ENCODE results near the gene LGR6. TPM values are rescaled to one million over a fixed set of nuclear protein-coding genes. Genes with fewer than 3 reads are reported as not detected.

The LGR6 gene
- total RNA-seq, 2 experiments from 2014 or later = 0.06 to 0.22 TPM

- H3K9me3 Mint-ChIP-seq = no peaks in the 10 kb centered on the region
- peaks cover 20% of the 10 kb centered on the region for H3K4me1 Mint-ChIP-seq
- H3K27me3 Mint-ChIP-seq = no peaks in the 10 kb centered on the region
- no peak for DNase-seq
- no peak overlapping the region for H3K4me3 Mint-ChIP-seq
- H3K36me3 Mint-ChIP-seq = no peaks in the 10 kb centered on the region
- H3K27ac Mint-ChIP-seq = no peak overlapping the region
Measured at GRCh38 chr1:202291961-202292712, 98.5 kb downstream of the LGR6 start.

- DNase-seq = no peak
- Mint-ChIP-seq H3K27me3 (no peaks in the 10 kb centered on the region), H3K36me3 (no peaks in the 10 kb centered on the region), H3K4me3 (no peak overlapping the region), H3K4me1 (peaks cover 20% of the 10 kb centered on the region), H3K27ac (no peak overlapping the region), H3K9me3 (no peaks in the 10 kb centered on the region)
Measured at GRCh38 chr1:202292773-202293172, 99.2 kb downstream of the LGR6 start.

GRCh38 chr1:202293569-202293968, 100.0 kb downstream of the LGR6 start:
- peaks cover 20% of the 10 kb centered on the region for H3K4me1 Mint-ChIP-seq
- H3K4me3 Mint-ChIP-seq = no peak overlapping the region
- H3K9me3 Mint-ChIP-seq = no peaks in the 10 kb centered on the region
- H3K36me3 Mint-ChIP-seq = no peaks in the 10 kb centered on the region
- no peaks in the 10 kb centered on the region for H3K27me3 Mint-ChIP-seq
- DNase-seq = no peak
- H3K27ac Mint-ChIP-seq = no peak overlapping the region

- no peaks in the 10 kb centered on the region for H3K27me3 Mint-ChIP-seq
- H3K36me3 Mint-ChIP-seq = no peaks in the 10 kb centered on the region
- H3K4me1 Mint-ChIP-seq = no peaks in the 10 kb centered on the region
- no peak for DNase-seq
- H3K4me3 Mint-ChIP-seq = no peak overlapping the region
- H3K27ac Mint-ChIP-seq = no peak overlapping the region
- no peaks in the 10 kb centered on the region for H3K9me3 Mint-ChIP-seq
Measured at GRCh38 chr1:202302166-202302565, 108.6 kb downstream of the LGR6 start.

- H3K9me3 Mint-ChIP-seq = no peaks in the 10 kb centered on the region
- no peak overlapping the region for H3K4me3 Mint-ChIP-seq
- no peak for DNase-seq
- no peaks in the 10 kb centered on the region for H3K27me3 Mint-ChIP-seq
- H3K4me1 Mint-ChIP-seq = no peaks in the 10 kb centered on the region
- no peak overlapping the region for H3K27ac Mint-ChIP-seq
- no peaks in the 10 kb centered on the region for H3K36me3 Mint-ChIP-seq
Measured at GRCh38 chr1:202304375-202304774, 110.8 kb downstream of the LGR6 start.

- no peaks in the 10 kb centered on the region for H3K4me1 Mint-ChIP-seq
- DNase-seq = no peak
- H3K4me3 Mint-ChIP-seq = no peak overlapping the region
- H3K27me3 Mint-ChIP-seq = no peaks in the 10 kb centered on the region
- no peak overlapping the region for H3K27ac Mint-ChIP-seq
- H3K36me3 Mint-ChIP-seq = no peaks in the 10 kb centered on the region
- H3K9me3 Mint-ChIP-seq = no peaks in the 10 kb centered on the region
Measured at GRCh38 chr1:202305168-202305567, 111.6 kb downstream of the LGR6 start.

GRCh38 chr1:202306535-202307345, 113.1 kb downstream of the LGR6 start:
- no peak overlapping the region for H3K27ac Mint-ChIP-seq
- no peak overlapping the region for H3K4me3 Mint-ChIP-seq
- H3K27me3 Mint-ChIP-seq = peaks cover 5% of the 10 kb centered on the region
- no peak for DNase-seq
- no peaks in the 10 kb centered on the region for H3K36me3 Mint-ChIP-seq
- H3K4me1 Mint-ChIP-seq = no peaks in the 10 kb centered on the region
- no peaks in the 10 kb centered on the region for H3K9me3 Mint-ChIP-seq

GRCh38 chr1:202310071-202310725, 116.6 kb downstream of the LGR6 start:
- Mint-ChIP-seq H3K4me1 (peaks cover 4% of the 10 kb centered on the region), H3K27ac (no peak overlapping the region)
- no peak for DNase-seq

GRCh38 chr1:202310746-202311145, 117.1 kb downstream of the LGR6 start:
- H3K27me3 Mint-ChIP-seq = peaks cover 5% of the 10 kb centered on the region
- H3K9me3 Mint-ChIP-seq = no peaks in the 10 kb centered on the region
- no peaks in the 10 kb centered on the region for H3K36me3 Mint-ChIP-seq
- H3K27ac Mint-ChIP-seq = no peak overlapping the region
- H3K4me3 Mint-ChIP-seq = no peak overlapping the region
- peaks cover 4% of the 10 kb centered on the region for H3K4me1 Mint-ChIP-seq
- DNase-seq = no peak

More at GRCh38 chr1:202310071-202310725, 116.6 kb downstream of the LGR6 start:
- Mint-ChIP-seq H3K9me3 (no peaks in the 10 kb centered on the region), H3K4me3 (no peak overlapping the region), H3K36me3 (no peaks in the 10 kb centered on the region), H3K27me3 (peaks cover 5% of the 10 kb centered on the region)

GRCh38 chr1:202311875-202312635, 118.5 kb downstream of the LGR6 start:
- Mint-ChIP-seq H3K4me1 (peaks cover 4% of the 10 kb centered on the region), H3K9me3 (no peaks in the 10 kb centered on the region), H3K27me3 (peaks cover 10% of the 10 kb centered on the region), H3K27ac (no peak overlapping the region), H3K4me3 (no peak overlapping the region), H3K36me3 (no peaks in the 10 kb centered on the region)
- no peak for DNase-seq

- DNase-seq = peak; percentile 62
- Mint-ChIP-seq H3K4me3 (no peak overlapping the region), H3K36me3 (no peaks in the 10 kb centered on the region), H3K4me1 (peaks cover 6% of the 10 kb centered on the region), H3K9me3 (no peaks in the 10 kb centered on the region), H3K27me3 (peaks cover 10% of the 10 kb centered on the region), H3K27ac (no peak overlapping the region)
Measured at GRCh38 chr1:202315576-202316168, 122.1 kb downstream of the LGR6 start.

- Mint-ChIP-seq H3K4me1 (peaks cover 6% of the 10 kb centered on the region), H3K36me3 (no peaks in the 10 kb centered on the region), H3K27ac (no peak overlapping the region), H3K9me3 (no peaks in the 10 kb centered on the region), H3K4me3 (no peak overlapping the region), H3K27me3 (peaks cover 10% of the 10 kb centered on the region)
- DNase-seq = no peak
Measured at GRCh38 chr1:202316186-202316585, 122.6 kb downstream of the LGR6 start.

GRCh38 chr1:202317941-202318925, 124.6 kb downstream of the LGR6 start:
- peaks cover 5% of the 10 kb centered on the region for H3K27me3 Mint-ChIP-seq
- H3K36me3 Mint-ChIP-seq = no peaks in the 10 kb centered on the region
- no peak for DNase-seq
- H3K4me3 Mint-ChIP-seq = no peak overlapping the region
- no peaks in the 10 kb centered on the region for H3K9me3 Mint-ChIP-seq
- peaks cover 3% of the 10 kb centered on the region for H3K4me1 Mint-ChIP-seq
- H3K27ac Mint-ChIP-seq = no peak overlapping the region

Measured in activated naive CD8-positive, alpha-beta T cell treated with anti-CD3 and anti-CD28 coated beads for 36 hours (primary cell).